ENCODE data around the gene GLT8D1.

- no peak for TF ChIP-seq POLR2AphosphoS5 (IDR thresholded peaks at IDR 0.05)
- TF ChIP-seq, protein P1, sequence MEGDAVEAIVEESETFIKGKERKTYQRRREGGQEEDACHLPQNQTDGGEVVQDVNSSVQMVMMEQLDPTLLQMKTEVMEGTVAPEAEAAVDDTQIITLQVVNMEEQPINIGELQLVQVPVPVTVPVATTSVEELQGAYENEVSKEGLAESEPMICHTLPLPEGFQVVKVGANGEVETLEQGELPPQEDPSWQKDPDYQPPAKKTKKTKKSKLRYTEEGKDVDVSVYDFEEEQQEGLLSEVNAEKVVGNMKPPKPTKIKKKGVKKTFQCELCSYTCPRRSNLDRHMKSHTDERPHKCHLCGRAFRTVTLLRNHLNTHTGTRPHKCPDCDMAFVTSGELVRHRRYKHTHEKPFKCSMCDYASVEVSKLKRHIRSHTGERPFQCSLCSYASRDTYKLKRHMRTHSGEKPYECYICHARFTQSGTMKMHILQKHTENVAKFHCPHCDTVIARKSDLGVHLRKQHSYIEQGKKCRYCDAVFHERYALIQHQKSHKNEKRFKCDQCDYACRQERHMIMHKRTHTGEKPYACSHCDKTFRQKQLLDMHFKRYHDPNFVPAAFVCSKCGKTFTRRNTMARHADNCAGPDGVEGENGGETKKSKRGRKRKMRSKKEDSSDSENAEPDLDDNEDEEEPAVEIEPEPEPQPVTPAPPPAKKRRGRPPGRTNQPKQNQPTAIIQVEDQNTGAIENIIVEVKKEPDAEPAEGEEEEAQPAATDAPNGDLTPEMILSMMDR (IDR thresholded peaks at IDR 0.05): no peak
Measured at GRCh38 chr3:52710512-52710911, 4.9 kb upstream of the GLT8D1 start.
